SJSA1 (cell line): ENCODE measurements around the gene CNBD2. TPM values are rescaled to one million over a fixed set of nuclear protein-coding genes. Genes with fewer than 3 reads are reported as not detected.
"Not testable (repeated sequence)": the region's sequence is repeated elsewhere in the genome, so short reads cannot be mapped to it uniquely, and the experiment has no call there.

Experiments
- DNase-seq, 2 experiments: peaks; one replicate each; pipeline ENCODE4 v3.0.0-alpha.2; 2015 to 2020; ENCODE audit warnings: low spot score in 2 of 2, low read depth in 1 of 2
- H3K27ac ChIP-seq: fragments of 250-450 bp; sonication (Bioruptor Pico); 2 replicates; pipeline ENCODE4 v1.5.1; 2020; ENCODE audit warnings: mild to moderate bottlenecking, moderate library complexity
- H3K27me3 ChIP-seq: fragments of 250-450 bp; sonication (Bioruptor Pico); replicated peaks from 2 replicates; pipeline ENCODE4 v1.5.1; 2020; ENCODE audit warnings: mild to moderate bottlenecking, moderate library complexity
- H3K36me3 ChIP-seq: fragments of 250-450 bp; sonication (Bioruptor Pico); 2 replicates; pipeline ENCODE4 v1.5.1; 2020; ENCODE audit warnings: mild to moderate bottlenecking
- H3K4me1 ChIP-seq: fragments of 250-450 bp; sonication (Bioruptor Pico); replicated peaks from 2 replicates; pipeline ENCODE4 v1.6.1; 2021; ENCODE audit warnings: mild to moderate bottlenecking
- H3K4me3 ChIP-seq: fragments of 250-450 bp; sonication (Bioruptor Pico); 2 replicates; pipeline ENCODE4 v1.5.1; 2020; ENCODE audit warnings: mild to moderate bottlenecking
- H3K9me3 ChIP-seq: fragments of 250-450 bp; sonication (Bioruptor Pico); replicated peaks from 2 replicates; pipeline ENCODE4 v1.5.1; 2020; ENCODE audit warnings: mild to moderate bottlenecking
- total RNA-seq: library from RNA; depleted of rRNA; stranded (reverse); fragments of >200 nt; shearing (Covaris generic); gene quantifications from 2 replicates; pipeline ENCODE4 v1.2.3, GENCODE V29; 2014

The CNBD2 gene
- total RNA-seq, 1 experiment from 2014 or later = 3.6 TPM

- H3K36me3 ChIP-seq = no peaks in the 10 kb centered on the region
- H3K4me3 ChIP-seq = no peak overlapping the region
- no peaks in the 10 kb centered on the region for H3K27me3 ChIP-seq
- H3K9me3 ChIP-seq = no peaks in the 10 kb centered on the region
- DNase-seq = peak; percentile 87 to 93
- peak overlapping the region; percentile 48 for H3K27ac ChIP-seq
- H3K4me1 ChIP-seq = peaks cover 29% of the 10 kb centered on the region
Measured at GRCh38 chr20:36017048-36017951, 48.9 kb downstream of the CNBD2 start.

GRCh38 chr20:36018208-36018988 is 50.0 kb downstream of the CNBD2 start:
- no peak overlapping the region for H3K4me3 ChIP-seq
- H3K4me1 ChIP-seq = peaks cover 29% of the 10 kb centered on the region
- no peak for DNase-seq
- H3K9me3 ChIP-seq = no peaks in the 10 kb centered on the region
- H3K27me3 ChIP-seq = no peaks in the 10 kb centered on the region
- no peaks in the 10 kb centered on the region for H3K36me3 ChIP-seq
- H3K27ac ChIP-seq = peak overlapping the region; percentile 48

- H3K4me3 ChIP-seq, H3K9me3 ChIP-seq: not testable (repeated sequence)
Measured at GRCh38 chr20:36026131-36026530, 57.7 kb downstream of the CNBD2 start.

GRCh38 chr20:36028106-36028808 is 59.9 kb downstream of the CNBD2 start:
- Histone ChIP-seq H3K27me3 (no peaks in the 10 kb centered on the region), H3K4me1 (0 out of 2 replicates have a peak, but pooled peaks cover 3% of the 10 kb centered on the region), H3K9me3 (no peaks in the 10 kb centered on the region; the same call in 1 of the 2 replicates), H3K36me3 (no peaks in the 10 kb centered on the region), H3K4me3 (no peak overlapping the region), H3K27ac (no peak overlapping the region)
- no peak for DNase-seq

More at GRCh38 chr20:36026131-36026530, 57.7 kb downstream of the CNBD2 start:
- not testable (repeated sequence) for DNase-seq, H3K27ac ChIP-seq, H3K36me3 ChIP-seq, H3K4me1 ChIP-seq, H3K27me3 ChIP-seq

- H3K4me1 ChIP-seq = peaks cover 3% of the 10 kb centered on the region; the same call in 1 of the 2 replicates
- no peaks in the 10 kb centered on the region for H3K36me3 ChIP-seq
- H3K27ac ChIP-seq = no peak overlapping the region
- H3K9me3 ChIP-seq = no peaks in the 10 kb centered on the region; the same call in 1 of the 2 replicates
- no peak overlapping the region for H3K4me3 ChIP-seq
- no peak for DNase-seq
- H3K27me3 ChIP-seq = no peaks in the 10 kb centered on the region
Measured at GRCh38 chr20:36030149-36030548, 61.8 kb downstream of the CNBD2 start.

GRCh38 chr20:36031806-36032205 is 63.4 kb downstream of the CNBD2 start:
- Histone ChIP-seq H3K4me1 (peaks cover 15% of the 10 kb centered on the region), H3K27me3 (no peaks in the 10 kb centered on the region), H3K9me3 (no peaks in the 10 kb centered on the region; the same call in 1 of the 2 replicates), H3K27ac (no peak overlapping the region), H3K4me3 (no peak overlapping the region), H3K36me3 (no peaks in the 10 kb centered on the region)
- no peak for DNase-seq

GRCh38 chr20:36034875-36035274 is 66.5 kb downstream of the CNBD2 start:
- no peak overlapping the region for H3K4me3 ChIP-seq
- no peaks in the 10 kb centered on the region for H3K36me3 ChIP-seq
- H3K27ac ChIP-seq = no peak overlapping the region
- no peaks in the 10 kb centered on the region; the same call in 1 of the 2 replicates for H3K9me3 ChIP-seq
- DNase-seq = no peak
- H3K27me3 ChIP-seq = no peaks in the 10 kb centered on the region
- H3K4me1 ChIP-seq = peaks cover 17% of the 10 kb centered on the region

GRCh38 chr20:36035745-36036144 is 67.4 kb downstream of the CNBD2 start:
- DNase-seq = peak in 1 of 2 experiments; percentile 42
- Histone ChIP-seq H3K27me3 (no peaks in the 10 kb centered on the region), H3K36me3 (no peaks in the 10 kb centered on the region), H3K27ac (no peak overlapping the region), H3K4me3 (no peak overlapping the region), H3K4me1 (peaks cover 22% of the 10 kb centered on the region), H3K9me3 (no peaks in the 10 kb centered on the region; the same call in 1 of the 2 replicates)

- Histone ChIP-seq H3K4me3 (no peak overlapping the region), H3K27ac (no peak overlapping the region), H3K4me1 (peaks cover 22% of the 10 kb centered on the region), H3K9me3 (no peaks in the 10 kb centered on the region; the same call in 1 of the 2 replicates), H3K27me3 (no peaks in the 10 kb centered on the region), H3K36me3 (no peaks in the 10 kb centered on the region)
- no peak for DNase-seq
Measured at GRCh38 chr20:36036688-36037087, 68.3 kb downstream of the CNBD2 start.

GRCh38 chr20:36040571-36040970 is 72.2 kb downstream of the CNBD2 start:
- DNase-seq = no peak
- peaks cover 17% of the 10 kb centered on the region for H3K4me1 ChIP-seq
- H3K27ac ChIP-seq = no peak overlapping the region
- H3K27me3 ChIP-seq = no peaks in the 10 kb centered on the region
- H3K4me3 ChIP-seq = no peak overlapping the region
- peaks cover 9% of the 10 kb centered on the region for H3K36me3 ChIP-seq
- H3K9me3 ChIP-seq = no peaks in the 10 kb centered on the region

GRCh38 chr20:36043441-36043840 is 75.1 kb downstream of the CNBD2 start:
- Histone ChIP-seq H3K4me1 (peaks cover 6% of the 10 kb centered on the region; the same call in 1 of the 2 replicates), H3K9me3 (no peaks in the 10 kb centered on the region), H3K4me3 (no peak overlapping the region), H3K27me3 (no peaks in the 10 kb centered on the region), H3K36me3 (peaks cover 28% of the 10 kb centered on the region), H3K27ac (no peak overlapping the region)
- no peak for DNase-seq

- Histone ChIP-seq H3K4me3 (no peak overlapping the region), H3K27ac (no peak overlapping the region), H3K27me3 (no peaks in the 10 kb centered on the region), H3K4me1 (peaks cover 6% of the 10 kb centered on the region; the same call in 1 of the 2 replicates), H3K9me3 (no peaks in the 10 kb centered on the region), H3K36me3 (peaks cover 32% of the 10 kb centered on the region)
- DNase-seq = no peak
Measured at GRCh38 chr20:36043892-36044515, 75.6 kb downstream of the CNBD2 start.

- no peak for DNase-seq
Measured at GRCh38 chr20:36045373-36045714, 77.0 kb downstream of the CNBD2 start.

More at GRCh38 chr20:36045373-36045714, 77.0 kb downstream of the CNBD2 start:
- no peaks in the 10 kb centered on the region for H3K27me3 ChIP-seq
- no peaks in the 10 kb centered on the region for H3K9me3 ChIP-seq
- no peak overlapping the region for H3K4me3 ChIP-seq
- peaks cover 34% of the 10 kb centered on the region for H3K36me3 ChIP-seq
- no peak overlapping the region for H3K27ac ChIP-seq
- peaks cover 3% of the 10 kb centered on the region; the same call in 1 of the 2 replicates for H3K4me1 ChIP-seq
